Thyroid gland (tissue), 4 donors: ENCODE measurements around the gene CDH4.

Experiments
- CTCF ChIP-seq, 6 experiments: fragments of 200-600 bp in 3 of 6; fragments of 450-650 bp in 3 of 6; sonication (generic) in 3 of 6; IDR thresholded peaks; one replicate each; pipeline ENCODE4 v1.5.1; 2016 to 2019; ENCODE audit warnings: antibody characterized with exemption in 6 of 6, mild to moderate bottlenecking in 2 of 6, inconsistent platforms in 1 of 6, moderate library complexity in 1 of 6
- POLR2A ChIP-seq, 2 donors: fragments of 450-650 bp; IDR thresholded peaks; one replicate each; pipeline ENCODE4 v1.6.1; 2017; ENCODE audit warnings: antibody characterized with exemption in 2 of 2, mild to moderate bottlenecking in 2 of 2, moderate library complexity in 1 of 2

- TF ChIP-seq CTCF (IDR thresholded peaks at IDR 0.05) (no peak), POLR2A (IDR thresholded peaks at IDR 0.05) (no peak)
Measured at GRCh38 chr20:61988665-61989064, 736.6 kb downstream of the CDH4 start.
